NCI-H524 treated with DMSO at 0.1 percent for 48 hours (cell line): ENCODE data around the gene GALNT13.

Experiments used
- DNase-seq: peaks from one replicate; lab custom pipeline; 2025; lab: John Stamatoyannopoulos, UW

Gene GALNT13

GRCh38 chr2:153944800-153945199, 73.1 kb downstream of the GALNT13 start:
- DNase-seq: no peak

DNA sequence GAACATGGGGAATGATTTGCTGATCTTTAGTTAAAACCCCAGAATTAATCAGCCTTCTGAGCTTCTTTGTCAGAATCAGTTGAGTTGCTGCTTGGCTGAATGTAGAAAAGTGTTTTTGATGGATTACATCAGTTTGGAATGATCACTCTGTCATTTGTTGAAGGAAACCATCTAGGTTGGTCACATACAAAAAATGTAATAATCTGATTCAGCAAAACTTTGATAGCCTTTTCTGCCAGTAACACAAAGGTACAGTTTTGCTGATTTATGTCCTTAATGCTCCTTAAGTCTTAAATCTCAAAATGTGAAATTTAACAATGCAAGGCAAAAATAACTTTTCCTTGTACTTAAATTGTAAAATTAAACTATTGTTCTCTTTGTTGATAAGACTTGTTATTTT, 74.3 kb downstream of the GALNT13 start:
- DNase-seq: no peak

DNA sequence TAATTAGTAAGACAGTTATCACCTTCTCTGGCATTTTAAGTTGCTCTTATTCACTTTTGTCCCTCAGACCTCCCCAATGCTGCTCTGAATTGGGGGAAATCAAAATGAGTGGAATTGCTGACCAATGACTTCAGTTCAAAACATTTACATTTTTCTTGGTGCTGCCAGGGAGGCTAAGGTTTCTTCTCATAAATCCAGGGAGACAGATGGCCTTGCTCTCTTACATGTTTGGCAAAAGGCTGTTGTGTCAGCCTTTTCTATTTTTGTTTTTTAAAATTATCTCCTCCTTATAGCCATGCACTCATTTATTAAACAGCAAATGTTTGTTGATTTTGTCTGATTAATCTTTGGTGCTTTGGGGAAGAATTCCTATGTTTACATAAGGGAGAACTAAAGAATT, 82.0 kb downstream of the GALNT13 start:
- no peak for DNase-seq

GRCh38 chr2:153963256-153963655, 91.5 kb downstream of the GALNT13 start:
- DNase-seq: no peak

- DNase-seq: no peak
These were observed 95.7 kb downstream of the GALNT13 start for GRCh38 chr2:153967248-153967973.

DNA sequence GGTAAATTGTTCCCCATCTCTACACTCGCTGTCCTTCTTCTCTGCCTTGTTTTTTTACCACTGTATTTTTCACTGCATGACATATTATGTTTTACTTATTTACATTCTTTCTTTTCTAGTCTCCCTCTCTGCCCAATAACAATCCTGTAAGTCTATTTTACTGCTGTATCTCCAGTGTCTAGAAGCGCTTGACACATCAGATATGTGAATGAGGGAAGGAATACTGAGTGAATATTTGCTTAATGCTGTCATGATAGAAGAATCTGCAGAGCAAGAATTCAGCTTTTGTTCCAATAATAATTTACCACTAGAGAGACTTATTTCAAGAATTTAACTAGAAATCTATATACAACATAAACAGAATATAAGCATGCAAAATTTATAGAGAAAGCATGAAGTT, 99.5 kb downstream of the GALNT13 start:
- no peak for DNase-seq

GRCh38 chr2:153971855-153972254, 100.1 kb downstream of the GALNT13 start:
- no peak for DNase-seq

DNA sequence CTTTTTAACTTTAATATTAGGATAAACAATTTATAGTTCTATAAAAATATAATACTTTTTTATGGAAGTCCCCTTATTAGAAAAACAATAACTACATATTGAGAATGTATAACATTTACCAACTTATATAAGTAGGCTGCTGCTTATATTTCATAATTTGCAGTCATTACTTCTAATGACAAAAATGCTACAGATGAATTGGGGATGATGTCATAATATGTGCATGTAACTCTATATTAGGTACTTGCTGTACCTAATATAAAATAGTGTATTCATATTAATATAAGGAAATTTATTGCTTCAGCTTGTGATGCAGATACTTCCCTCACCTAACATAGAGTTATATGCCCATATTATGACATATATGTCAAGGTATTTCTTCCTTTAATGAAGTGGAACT, 100.7 kb downstream of the GALNT13 start:
- no peak for DNase-seq

- DNase-seq: no peak
These were observed 114.9 kb downstream of the GALNT13 start for GRCh38 chr2:153986488-153987229.

DNA sequence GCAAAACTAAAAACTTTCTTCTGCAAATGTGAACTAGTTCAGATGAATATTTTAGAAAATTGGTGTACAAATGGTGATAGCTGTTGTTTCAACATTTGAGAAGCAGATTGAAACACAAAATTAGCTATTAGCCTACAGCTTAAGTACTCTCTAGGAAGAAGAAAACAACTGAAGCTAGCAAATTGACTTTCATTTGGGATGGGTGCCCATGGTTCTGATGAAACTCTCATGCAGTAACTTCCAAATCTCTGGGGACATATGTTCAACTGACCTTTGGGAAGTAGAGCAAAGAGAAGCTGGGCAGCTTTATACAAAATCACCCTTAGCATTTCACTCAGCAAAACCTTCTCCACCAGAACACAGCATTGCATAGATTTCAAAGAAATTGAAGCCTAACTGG, 119.0 kb downstream of the GALNT13 start:
- DNase-seq: no peak

GRCh38 chr2:154013514-154013913, 141.8 kb downstream of the GALNT13 start:
- no peak for DNase-seq

- DNase-seq: no peak
These were observed 143.5 kb downstream of the GALNT13 start for GRCh38 chr2:154015233-154015632.

GRCh38 chr2:154029504-154029903, 157.8 kb downstream of the GALNT13 start:
- DNase-seq: no peak

DNA sequence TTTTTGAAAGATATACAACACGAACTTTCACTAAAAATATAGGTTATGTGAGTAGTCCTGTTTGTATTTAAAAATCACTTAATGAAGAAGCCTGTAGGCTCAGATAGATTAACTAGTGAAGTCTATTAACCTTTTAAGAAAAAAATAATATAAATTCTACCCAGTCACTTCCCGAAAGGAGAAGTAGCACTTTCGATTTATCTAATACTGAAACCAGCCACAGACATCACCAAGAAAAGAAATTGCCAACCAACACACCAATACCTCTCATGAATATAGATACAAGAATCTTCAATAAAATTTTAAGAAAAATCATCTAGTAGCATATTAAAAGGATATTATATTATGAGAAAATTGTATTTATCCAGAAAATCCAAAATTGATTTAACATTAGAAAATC, 160.5 kb downstream of the GALNT13 start:
- DNase-seq: no peak

DNA sequence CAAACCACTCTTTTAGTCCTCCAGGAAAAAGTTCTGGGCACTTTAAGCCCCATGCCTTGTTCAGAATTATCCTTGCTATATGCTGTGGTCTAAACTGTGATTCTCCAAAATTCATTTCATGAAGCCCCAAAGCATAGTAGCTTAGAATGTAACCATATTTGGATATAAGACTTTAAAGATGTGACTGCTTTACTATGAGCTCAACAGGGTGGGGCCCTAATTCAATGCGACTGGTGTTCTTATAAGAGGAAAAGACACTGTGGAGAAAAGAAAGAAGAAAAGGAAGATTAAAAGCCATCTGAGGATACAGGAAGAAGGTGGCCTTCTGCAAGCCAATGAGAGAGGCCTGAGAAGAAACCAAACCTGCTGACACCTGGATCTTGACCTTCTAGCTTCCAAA, 174.8 kb downstream of the GALNT13 start:
- DNase-seq: no peak

DNA sequence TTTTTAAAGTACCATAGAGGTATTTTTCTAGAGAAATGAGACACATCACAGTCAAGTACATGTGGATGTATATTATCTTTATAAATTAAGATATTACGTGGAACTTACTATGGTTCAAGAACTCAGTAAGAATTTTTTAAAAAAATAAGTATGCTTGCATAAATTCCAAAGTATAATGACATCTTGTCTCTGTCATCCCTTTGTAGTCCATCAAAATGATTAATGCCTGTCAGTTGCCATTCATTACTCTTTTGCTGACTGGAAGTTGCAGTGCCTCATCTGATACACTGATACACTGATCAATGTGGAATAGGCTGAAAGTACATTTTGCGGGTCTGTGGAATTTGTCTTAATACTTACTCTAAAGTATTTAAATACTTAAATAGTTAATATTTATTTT, 177.2 kb downstream of the GALNT13 start:
- DNase-seq: no peak

- peak; percentile 3 for DNase-seq
These were observed 177.8 kb downstream of the GALNT13 start for GRCh38 chr2:154049561-154049960.

DNA sequence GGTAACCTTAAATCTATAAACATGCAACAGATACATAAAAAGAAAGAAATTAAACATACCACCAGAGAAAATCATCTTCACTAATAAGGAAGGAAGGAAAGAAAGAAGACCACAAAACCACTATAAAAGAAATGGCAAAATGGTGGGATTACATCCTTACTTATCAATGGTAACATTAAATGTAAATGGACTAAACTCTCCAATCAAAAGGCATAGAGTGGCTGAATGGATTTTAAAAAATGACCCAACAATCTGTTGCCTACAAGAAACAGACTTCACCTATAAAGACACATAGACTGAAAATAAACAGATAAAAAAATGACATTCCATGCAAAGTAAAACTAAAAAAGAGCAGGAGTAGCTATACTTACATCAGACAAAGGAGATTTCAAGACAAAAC, 195.4 kb downstream of the GALNT13 start:
- no peak for DNase-seq

GRCh38 chr2:154078926-154079325, 207.2 kb downstream of the GALNT13 start:
- DNase-seq: no peak

- DNase-seq: no peak
These were observed 220.8 kb downstream of the GALNT13 start for GRCh38 chr2:154092571-154092970.

GRCh38 chr2:154093856-154094255, 222.1 kb downstream of the GALNT13 start:
- no peak for DNase-seq

DNA sequence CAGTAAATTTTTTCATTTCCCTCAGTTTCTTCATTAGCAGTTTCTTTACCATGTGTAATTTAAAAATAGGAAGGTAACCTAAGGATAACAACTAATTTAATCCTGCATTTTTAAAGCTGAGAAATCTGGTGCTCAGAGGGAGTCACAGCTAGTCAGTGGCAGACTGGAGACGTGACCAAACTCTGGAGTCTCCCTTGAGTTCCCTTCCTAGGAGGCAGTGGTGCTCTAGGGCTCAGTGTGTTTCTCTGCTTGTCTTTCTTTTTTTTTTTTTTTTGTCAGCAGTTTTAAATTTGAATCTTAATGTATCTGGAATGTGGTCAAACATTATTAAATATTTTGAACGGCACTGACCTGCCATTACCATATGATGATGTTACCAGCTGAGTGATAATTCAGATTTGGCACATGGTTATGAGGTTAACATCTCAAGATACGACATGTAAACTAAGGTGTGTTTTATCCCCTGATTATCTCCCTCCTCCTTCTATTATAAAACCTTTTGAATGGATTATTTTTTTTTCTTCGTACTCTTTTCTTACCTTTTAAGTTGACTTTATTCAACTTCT, 226.2 kb downstream of the GALNT13 start:
- DNase-seq: no peak

DNA sequence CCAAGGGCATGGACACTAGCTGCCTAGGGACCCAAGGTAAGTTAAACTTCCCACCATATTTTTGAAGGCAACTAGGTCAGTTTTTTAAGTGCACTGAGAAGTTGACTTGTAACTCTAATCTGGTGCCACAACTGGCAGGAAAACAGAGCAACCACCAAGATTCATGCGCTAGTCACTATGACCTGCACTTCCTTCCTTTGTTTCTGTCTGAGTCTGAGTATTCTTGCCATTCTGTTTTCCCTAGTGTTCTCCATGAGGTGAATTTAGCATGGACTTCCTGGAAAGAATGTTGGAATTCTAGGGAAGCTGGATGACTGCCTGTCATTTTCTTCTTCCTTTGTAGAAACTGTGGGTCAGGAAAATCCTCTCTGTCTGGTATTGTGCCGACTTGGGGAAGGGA, 249.0 kb downstream of the GALNT13 start:
- no peak for DNase-seq
